Omental fat pad (tissue), 4 donors: ENCODE results near the gene PRKCQ. TPM values are rescaled to one million over a fixed set of nuclear protein-coding genes. Genes with fewer than 3 reads are reported as not detected.

Experiments
- ATAC-seq: fragments of 150-250 bp; one replicate; pipeline ENCODE4 v1.9.1; 2016; ENCODE audit warnings: mild to moderate bottlenecking, moderate library complexity; ENCODE audit not compliant: low FRiP score
- DNase-seq: peaks from one replicate; pipeline ENCODE4 v3.0.0-alpha.2; 2019; ENCODE audit warnings: low spot score
- total RNA-seq, 4 donors: library from RNA; depleted of rRNA; stranded (reverse); fragments of >200 nt; gene quantifications; one replicate each; pipeline ENCODE4 v1.1.0, GENCODE V29; 2016
- TF ChIP-seq, protein P1 (sequence below), 3 donors: fragments of 450-650 bp; IDR thresholded peaks; one replicate each; pipeline ENCODE4 v1.5.1; 2016 to 2017; ENCODE audit warnings: antibody characterized with exemption in 3 of 3, mild to moderate bottlenecking in 3 of 3, moderate library complexity in 2 of 3

The PRKCQ gene
- total RNA-seq, 4 donors from 2014 or later, result 0.56 to 1.9 (median 0.86) TPM

GRCh38 chr10:6399231-6399741 lies 180.8 kb downstream of the PRKCQ start:
- DNase-seq (no peak), ATAC-seq (no peak)
- TF ChIP-seq, protein P1, sequence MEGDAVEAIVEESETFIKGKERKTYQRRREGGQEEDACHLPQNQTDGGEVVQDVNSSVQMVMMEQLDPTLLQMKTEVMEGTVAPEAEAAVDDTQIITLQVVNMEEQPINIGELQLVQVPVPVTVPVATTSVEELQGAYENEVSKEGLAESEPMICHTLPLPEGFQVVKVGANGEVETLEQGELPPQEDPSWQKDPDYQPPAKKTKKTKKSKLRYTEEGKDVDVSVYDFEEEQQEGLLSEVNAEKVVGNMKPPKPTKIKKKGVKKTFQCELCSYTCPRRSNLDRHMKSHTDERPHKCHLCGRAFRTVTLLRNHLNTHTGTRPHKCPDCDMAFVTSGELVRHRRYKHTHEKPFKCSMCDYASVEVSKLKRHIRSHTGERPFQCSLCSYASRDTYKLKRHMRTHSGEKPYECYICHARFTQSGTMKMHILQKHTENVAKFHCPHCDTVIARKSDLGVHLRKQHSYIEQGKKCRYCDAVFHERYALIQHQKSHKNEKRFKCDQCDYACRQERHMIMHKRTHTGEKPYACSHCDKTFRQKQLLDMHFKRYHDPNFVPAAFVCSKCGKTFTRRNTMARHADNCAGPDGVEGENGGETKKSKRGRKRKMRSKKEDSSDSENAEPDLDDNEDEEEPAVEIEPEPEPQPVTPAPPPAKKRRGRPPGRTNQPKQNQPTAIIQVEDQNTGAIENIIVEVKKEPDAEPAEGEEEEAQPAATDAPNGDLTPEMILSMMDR (IDR thresholded peaks at IDR 0.05), result no peak

DNA sequence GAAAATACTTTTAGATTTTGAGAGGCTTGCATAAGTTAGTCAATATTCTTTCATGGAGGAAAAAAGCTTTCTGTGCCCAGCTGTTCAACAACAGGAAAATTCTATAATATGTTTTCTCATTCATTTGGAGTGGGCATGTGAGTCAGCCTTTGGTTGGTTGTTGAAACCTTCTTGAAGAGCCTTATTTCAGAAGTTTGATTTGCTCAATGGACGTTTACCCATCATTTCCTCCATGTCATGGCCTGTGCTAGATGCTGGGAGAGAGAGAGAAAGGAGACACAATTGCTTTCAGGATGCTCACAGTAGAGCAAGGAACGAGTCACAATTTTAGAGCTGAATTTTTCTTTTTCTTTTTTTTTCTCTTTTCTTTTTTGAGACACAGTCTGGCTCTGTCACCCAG lies 181.7 kb downstream of the PRKCQ start:
- ATAC-seq (no peak), DNase-seq (no peak)
- TF ChIP-seq, protein P1 (IDR thresholded peaks at IDR 0.05), result no peak

- DNase-seq (no peak), ATAC-seq (no peak)
- TF ChIP-seq, protein P1 (IDR thresholded peaks at IDR 0.05), result no peak
Measured at GRCh38 chr10:6396652-6397051, 183.4 kb downstream of the PRKCQ start.

- ATAC-seq, result no peak
- no peak for DNase-seq
- TF ChIP-seq, protein P1 (IDR thresholded peaks at IDR 0.05), result no peak
Measured at GRCh38 chr10:6396226-6396625, 183.8 kb downstream of the PRKCQ start.

- TF ChIP-seq, protein P1 (IDR thresholded peaks at IDR 0.05), result no peak
- DNase-seq (no peak), ATAC-seq (no peak)
Measured at GRCh38 chr10:6395606-6396005, 184.5 kb downstream of the PRKCQ start.

GRCh38 chr10:6394084-6394483 lies 186.0 kb downstream of the PRKCQ start:
- no peak for ATAC-seq
- TF ChIP-seq, protein P1 (IDR thresholded peaks at IDR 0.05), result no peak
- DNase-seq, result no peak

GRCh38 chr10:6393168-6393567 lies 186.9 kb downstream of the PRKCQ start:
- DNase-seq (no peak), ATAC-seq (no peak)
- TF ChIP-seq, protein P1 (IDR thresholded peaks at IDR 0.05), result no peak
